T-helper 22 cell (primary cell): ENCODE results near the gene THAP8.

ENCODE experiments used
- DNase-seq: peaks from one replicate; pipeline ENCODE4 v3.0.0-alpha.2; 2020; ENCODE audit warnings: low read depth

THAP8 gene, protein sequence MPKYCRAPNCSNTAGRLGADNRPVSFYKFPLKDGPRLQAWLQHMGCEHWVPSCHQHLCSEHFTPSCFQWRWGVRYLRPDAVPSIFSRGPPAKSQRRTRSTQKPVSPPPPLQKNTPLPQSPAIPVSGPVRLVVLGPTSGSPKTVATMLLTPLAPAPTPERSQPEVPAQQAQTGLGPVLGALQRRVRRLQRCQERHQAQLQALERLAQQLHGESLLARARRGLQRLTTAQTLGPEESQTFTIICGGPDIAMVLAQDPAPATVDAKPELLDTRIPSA

DNA sequence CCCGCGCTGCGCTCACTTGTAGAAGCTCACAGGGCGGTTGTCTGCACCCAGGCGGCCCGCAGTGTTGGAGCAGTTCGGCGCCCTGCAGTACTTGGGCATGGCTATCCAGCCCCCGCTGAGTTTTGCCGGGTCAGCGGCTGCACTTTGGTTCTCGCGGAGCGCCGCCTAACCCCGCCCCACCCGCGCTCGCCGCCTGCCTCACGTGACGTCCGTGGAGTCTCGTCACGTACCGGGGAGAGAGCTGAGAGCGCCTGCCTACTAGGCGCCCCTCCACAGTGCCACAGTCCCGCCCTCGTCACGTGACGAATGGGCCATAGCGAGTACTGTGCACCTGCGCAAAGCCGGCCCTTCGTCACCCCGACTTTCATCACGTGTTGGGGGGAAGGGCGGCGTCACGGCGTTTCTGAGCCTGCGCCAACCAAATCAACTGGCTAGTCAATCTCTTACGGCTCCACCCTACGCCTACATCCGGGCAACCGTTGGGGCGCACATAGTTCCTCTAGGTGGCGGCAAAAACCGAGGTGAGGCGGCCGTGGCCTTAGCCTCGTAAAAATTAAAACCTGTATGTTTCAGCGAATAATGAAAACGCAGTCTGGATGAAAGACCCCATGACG, at the start of gene THAP8:
THAP8 (minus strand) TSS at position 167 of the 614 bp plus-strand sequence; CDS start at position 99, 68 bp downstream.
- DNase-seq: peak; percentile 100

- no peak for DNase-seq
Measured at GRCh38 chr19:36103040-36103626, 49.0 kb upstream of the THAP8 start.

- no peak for DNase-seq
Measured at GRCh38 chr19:36101550-36102327, 47.7 kb upstream of the THAP8 start.

GRCh38 chr19:36100476-36100875, 46.4 kb upstream of the THAP8 start:
- DNase-seq: no peak

DNA sequence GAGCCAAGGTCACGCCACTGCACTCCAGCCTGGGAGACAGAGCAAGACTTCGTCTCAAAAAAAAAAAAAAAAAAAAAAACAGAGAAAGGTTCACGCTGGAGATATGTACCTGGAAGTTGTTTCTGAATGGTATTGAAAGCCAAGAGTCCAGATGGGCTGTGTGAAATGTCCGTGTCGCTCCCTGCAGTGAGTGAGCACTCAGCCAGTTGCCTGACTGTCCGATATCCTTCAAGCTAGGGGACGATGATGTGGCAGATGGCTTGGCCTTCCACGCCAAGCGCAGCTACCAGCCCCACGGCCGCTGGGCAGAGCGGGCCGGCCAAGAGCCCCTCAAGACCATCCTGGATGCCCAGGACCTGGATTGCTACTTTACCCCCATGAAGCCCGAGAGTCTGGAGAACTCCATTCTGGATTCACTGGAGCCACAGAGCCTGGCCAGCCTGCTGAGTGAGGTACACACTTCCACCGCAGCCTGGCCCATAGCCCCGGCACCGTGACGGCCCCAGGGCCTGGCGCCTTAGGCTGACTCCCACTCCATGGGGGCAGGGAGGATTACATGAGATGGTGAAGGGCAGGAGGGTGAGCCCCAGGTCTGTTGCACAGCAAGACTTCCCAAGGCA, 45.2 kb upstream of the THAP8 start:
- no peak for DNase-seq

DNA sequence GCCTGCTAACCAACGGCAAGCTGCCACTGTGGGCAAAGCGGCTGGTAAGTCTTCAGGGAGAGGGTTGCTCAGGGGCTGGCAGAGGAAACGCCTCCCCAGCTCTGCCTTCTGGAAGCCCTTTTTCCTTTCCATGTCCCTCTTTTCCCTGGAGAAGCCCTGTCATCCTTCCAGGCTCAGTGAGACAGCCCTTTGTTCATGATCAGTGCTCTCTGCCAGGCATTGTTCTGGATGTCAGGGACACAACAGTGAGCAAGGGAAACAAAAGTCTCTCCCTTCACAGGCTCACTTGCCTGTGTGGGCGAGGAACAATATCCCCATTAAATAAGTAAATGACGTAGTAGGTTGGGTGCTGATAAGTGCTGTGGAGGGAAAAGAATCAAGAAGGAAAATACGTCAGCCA, 43.0 kb upstream of the THAP8 start:
- no peak for DNase-seq

- DNase-seq: no peak
Measured at GRCh38 chr19:36093687-36094086, 39.6 kb upstream of the THAP8 start.

- DNase-seq: no peak
Measured at GRCh38 chr19:36093146-36093662, 39.1 kb upstream of the THAP8 start.

GRCh38 chr19:36092566-36092965, 38.5 kb upstream of the THAP8 start:
- DNase-seq: no peak

DNA sequence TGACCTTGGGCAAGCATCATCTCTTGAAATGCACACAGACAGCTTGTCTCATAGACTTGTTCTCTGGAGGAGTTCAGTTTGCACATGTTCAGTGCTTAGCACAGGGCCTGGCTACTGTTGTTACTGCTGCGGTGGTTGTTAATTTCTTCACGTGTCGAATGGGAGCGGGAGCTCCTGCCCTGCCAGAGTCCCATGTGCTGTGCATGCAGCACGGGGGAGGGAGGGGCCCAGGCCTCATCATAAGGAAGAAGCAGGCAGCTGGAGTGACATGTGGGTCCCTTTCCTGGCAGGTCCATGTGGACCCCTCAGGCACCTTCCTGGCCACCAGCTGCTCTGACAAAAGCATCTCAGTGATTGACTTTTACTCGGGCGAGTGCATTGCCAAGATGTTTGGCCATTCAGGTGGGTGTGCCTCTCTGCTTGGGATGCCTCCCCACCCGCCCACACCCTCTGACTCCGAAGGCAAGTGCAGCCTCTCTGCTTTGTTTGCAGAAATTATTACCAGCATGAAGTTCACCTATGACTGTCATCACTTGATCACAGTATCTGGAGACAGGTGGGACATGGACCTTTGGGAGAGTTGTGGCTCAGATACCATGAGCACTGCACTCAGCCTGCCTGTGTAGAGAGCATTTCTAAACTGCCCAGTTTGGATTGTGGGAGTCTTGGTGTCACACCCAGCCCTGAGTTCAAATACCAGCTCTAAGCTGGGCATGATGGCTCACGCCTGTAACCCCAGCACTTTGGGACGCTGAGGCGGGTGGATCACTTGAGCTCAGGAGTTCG, 37.0 kb upstream of the THAP8 start:
- DNase-seq: no peak

DNA sequence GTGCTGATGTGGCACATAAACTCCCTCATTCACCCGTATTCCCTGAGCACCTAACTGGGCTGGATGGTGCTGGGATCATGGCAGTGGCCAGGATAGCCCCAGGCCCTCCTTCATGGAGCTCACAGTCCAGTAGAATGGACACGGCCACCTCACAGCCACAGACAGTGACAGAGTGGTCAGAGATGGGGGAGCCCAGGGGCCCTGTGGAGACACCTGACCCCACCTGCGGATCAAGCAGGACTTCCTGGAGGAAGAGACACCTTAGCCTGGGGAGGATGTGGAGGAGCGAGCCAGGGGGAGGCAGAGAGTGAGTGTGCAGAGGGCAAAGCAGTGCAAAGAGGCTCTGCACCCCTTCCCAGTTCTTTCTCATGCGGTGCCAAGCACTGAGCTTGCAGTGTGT, 35.8 kb upstream of the THAP8 start:
- no peak for DNase-seq

GRCh38 chr19:36086326-36086725, 32.2 kb upstream of the THAP8 start:
- DNase-seq: no peak

GRCh38 chr19:36084231-36085009, 30.3 kb upstream of the THAP8 start:
- no peak for DNase-seq

- no peak for DNase-seq
Measured at GRCh38 chr19:36082916-36083315, 28.8 kb upstream of the THAP8 start.

DNA sequence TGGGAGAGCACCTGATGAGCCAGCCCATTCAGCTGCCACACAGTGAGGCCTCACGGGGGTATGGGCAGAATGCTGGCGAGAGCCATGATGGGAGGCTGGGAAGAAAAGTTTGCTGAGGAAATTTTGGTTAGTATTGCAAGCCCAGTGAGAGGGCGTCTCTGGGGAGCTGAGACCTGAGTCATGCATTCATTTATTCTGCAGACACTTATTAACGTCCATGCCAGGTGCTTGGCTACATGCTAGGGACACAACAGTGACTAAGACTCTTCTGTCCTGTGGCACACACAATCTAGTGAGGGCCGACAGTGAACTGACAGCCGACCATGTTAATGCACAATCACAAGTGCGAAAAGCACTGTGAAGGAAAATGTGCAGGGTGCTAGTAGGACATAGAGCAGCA, 27.8 kb upstream of the THAP8 start:
- DNase-seq: no peak

GRCh38 chr19:36081385-36081784, 27.3 kb upstream of the THAP8 start:
- DNase-seq: no peak

DNA sequence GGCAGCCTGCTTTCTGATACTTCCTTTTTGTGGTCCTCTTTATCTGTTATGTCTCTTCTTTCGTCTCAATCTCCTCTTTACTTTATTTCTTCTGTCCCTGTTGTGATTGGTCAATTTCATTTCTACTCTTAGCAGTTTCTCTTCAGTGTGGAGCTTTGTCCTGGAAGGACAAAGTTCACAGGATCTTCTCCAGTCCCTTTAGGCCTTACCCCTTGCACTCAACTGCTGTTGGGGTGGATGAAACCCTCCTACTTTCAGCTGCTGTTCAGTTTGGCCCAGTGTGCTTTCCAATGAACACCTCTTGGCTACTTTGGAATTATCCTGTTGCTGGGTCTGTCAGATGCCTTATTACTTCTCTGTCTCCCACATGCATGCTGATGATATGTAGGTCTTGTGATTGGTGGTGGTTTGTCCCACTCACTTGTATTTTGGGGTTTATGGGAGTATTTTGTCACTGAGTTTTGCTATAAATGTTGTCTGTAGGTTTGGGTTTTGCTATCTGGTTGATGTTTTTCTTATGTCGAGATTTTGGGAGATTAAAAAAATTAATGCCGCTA, 25.4 kb upstream of the THAP8 start:
- no peak for DNase-seq

- no peak for DNase-seq
Measured at GRCh38 chr19:36073121-36073876, 19.2 kb upstream of the THAP8 start.

- no peak for DNase-seq
Measured at GRCh38 chr19:36072081-36072480, 18.0 kb upstream of the THAP8 start.
